NCI-H1105 treated with DMSO at 0.1 percent for 48 hours (cell line): ENCODE measurements around the gene PPP1R37.

Experiments used
- DNase-seq: peaks from one replicate; lab custom pipeline; 2025; lab: John Stamatoyannopoulos, UW

Gene PPP1R37

DNA sequence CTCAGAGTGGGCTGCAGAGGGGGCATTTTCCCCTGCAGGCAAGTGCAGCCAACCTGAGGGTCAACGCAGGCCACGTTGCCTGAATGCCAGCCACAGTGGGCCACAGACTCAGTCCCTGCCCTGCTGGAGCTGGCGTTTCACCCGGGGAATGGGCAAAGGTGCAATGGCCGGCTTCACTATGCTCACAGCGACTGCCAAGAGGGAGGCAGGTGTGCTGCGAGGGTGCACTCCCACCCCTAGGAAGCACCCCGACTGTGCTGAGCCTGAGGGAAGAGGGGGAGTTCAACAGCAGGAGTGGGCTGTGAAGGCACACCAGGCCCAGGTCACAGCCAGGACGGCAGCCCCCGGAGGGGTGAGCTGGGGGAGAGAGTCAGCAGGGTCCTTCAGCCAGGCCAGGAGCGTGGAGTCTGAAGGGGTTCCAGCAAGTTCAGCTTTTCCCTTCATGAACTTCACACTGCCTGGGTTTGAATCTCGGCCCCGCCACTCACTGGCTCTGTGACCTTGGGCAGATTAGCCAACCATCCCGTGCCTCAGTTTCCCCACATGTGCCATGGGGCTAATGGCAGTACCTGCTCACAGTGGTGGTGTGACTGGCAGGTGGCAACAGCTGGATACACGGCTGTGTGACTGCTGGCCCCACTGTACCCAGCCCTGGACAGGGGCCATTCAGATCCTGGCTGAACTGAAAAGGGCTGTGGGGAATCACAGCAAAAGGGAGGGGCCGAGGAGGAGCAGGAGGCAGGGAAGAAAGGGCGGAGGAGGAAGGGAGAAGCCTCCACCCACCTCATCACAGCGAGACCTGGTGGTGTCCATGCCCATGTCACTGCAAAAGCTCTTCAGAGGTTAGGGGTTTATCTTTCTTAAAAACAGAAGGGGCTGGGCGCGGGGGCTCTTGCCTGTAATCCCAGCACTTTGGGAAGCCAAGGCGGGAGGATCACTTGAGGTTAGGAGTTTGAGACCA, 77.4 kb downstream of the PPP1R37 start:
- no peak for DNase-seq

DNA sequence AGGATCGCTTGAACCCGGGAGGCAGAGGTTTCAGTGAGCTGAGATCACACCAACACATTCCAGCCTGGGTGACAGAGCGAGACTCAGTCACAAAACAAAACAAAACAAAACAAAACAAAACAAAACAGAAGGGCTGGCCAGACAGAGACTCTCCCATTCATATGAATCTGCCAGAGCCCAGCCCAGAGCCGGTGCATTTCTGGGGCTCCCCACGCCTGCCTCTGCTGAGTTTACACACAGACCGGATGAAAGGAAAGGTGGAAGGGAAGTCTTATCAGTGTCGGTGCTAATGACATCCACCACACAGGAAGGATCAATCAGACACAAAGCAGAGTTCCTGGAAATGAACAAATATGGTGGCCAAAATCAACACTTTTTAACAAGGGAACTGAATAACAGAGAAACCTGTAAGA, 78.2 kb downstream of the PPP1R37 start:
- DNase-seq = no peak

- no peak for DNase-seq
Measured at GRCh38 chr19:45172173-45172572, 79.2 kb downstream of the PPP1R37 start.

DNA sequence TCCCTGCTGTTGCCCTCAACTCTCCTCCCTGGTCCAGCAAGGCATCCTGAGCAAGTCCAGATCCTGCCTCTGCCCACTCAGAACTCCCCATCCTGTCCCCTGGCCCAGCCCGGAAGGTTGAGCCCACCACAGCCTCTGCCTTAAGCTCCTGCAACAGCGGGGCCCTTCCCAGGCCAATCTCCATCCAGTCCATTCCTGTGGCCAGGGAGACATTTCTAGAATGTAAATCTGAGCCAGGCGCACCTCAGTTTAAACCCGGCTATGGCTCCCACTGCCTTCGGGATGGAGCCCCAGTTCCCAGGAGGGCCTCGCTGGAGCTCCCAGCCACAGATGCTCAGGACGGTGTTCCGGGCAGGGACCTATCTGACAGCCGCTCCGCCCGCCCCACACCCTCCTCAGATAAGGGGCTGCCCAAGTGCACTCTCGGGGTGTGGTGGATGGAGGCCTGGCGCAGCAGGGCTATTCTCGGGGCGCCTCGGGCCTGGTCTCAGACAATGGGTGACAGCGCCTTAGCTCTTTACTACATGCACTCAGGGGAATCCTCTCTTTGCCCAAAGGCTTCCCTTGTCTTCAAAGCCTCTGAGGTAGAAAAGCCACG, 79.7 kb downstream of the PPP1R37 start:
- DNase-seq = no peak

DNA sequence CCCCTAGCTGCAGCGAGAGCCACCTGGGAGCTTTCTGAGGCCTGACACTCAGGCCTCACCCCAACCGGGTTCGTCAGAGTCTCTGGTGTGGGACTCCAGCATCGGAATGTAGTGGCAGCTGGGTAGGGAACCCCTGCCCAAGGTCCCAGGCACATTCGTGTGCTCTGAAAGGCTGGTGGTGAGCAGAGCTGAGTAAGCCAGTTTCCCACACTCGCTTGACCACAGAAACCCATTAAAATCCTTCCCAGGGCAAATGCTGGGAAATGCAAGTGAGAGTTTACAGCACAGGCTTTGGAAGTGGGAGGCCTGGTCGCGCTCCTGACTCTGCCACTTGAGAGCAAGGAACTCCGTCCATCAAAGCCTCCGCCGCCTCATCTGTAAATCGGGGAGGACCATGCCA, 80.8 kb downstream of the PPP1R37 start:
- DNase-seq = no peak

DNA sequence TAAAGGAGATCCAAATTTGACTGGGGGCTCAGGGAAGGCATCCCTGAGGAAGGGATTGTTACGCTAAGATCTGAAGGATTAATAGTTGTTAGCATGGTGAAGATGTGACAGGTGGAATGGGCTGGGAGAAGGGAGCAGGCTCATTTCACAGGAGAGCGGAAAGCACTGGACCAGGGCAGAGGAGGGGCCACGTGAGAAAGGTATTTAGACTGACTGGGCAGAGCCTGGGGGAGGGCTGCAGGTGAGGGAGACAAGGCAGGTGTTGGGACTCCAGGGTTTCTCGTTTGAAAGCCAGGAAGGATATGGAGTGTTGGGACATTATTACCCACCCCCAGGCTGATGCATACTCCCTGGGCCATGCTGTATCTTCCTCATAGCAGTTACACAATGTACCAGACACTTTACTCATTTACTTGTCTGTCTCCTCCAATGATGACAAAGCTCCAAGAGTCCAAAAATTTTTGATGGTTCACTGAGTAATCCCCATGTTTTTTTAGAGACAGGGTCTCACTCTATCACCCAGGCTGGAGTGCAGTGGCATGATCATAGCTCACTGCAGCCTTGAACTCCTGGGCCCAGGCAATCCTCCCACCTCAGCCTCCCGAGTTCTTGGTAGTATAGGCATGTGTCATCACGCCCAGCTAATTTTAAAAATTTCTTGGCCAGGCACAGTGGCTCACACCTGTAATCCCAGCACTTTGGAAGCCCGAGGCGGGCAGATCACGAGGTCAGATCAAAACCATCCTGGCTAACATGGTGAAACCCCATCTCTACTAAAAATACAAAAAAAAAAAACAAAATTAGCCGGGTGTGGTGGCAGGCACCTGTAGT, 82.8 kb downstream of the PPP1R37 start:
- DNase-seq = no peak

DNA sequence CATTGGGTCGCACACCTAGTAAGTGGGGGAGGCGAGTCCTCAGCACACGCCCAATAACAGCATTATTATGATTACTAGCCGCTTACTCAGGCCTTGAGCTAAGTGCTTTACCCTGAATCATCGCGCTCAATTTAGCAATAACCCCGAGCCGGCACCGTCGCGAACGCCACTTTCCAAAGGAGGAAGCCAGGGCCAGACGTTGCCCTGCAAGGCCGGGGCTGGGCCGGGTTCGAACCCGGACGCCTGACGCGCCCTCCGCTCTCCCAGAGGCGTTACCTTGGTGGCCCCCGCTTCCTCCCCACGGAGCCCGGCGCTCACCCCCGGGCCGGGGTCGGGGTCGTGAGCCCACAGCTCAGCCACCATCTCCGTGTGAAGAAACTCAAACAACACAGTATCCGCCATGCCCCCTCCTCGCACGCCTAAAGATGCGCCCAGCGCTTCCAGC, 84.9 kb downstream of the PPP1R37 start, which contains the start of gene TRAPPC6A:
TSS of gene TRAPPC6A (minus strand) at position 421 of the 445 bp plus-strand sequence. CDS start at position 402, 19 bp downstream.
- DNase-seq = no peak

DNA sequence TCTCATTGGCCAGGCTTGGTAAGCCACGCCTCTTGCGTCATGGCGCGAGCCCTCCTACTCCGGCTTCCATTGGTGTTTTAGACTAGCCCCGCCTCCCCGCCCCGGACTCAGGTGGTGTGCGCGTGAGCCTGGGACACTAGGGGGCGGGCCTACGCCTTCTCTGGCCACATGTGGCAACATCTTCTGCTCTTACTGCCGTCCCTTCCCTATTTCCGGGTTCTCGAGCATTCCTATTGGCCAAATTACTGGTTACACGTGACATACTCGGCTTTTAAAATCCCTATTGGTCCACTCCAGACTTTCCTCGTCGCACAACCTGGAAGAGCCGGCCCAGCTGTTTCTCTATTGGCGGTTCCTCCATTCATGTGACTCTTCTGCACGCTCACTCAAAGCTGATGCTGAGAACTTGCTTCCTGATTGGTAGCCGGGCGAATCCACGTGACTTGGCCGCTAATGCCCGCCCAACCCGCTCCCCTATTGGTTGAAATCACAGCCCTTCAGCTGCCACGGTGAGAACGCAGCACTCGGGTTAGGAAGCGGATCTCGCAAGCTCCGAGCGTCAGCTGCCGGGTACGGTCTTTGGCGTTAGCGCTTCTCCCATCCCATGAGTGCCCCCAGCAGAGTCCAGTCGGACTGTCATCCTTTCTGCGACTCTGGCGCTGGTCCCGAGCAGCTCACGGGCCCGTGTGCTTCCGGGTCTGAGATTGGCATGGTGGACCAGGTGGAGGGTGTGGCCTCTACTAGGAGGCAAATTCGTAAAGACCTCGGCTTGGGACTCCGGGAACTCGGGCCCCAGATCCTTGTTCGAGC, 85.5 kb downstream of the PPP1R37 start, which contains the start of gene BLOC1S3:
TSS of gene BLOC1S3 (plus strand) at position 523 of the 810 bp plus-strand sequence. CDS start 513 bp downstream, outside the sequence.
- DNase-seq = peak; percentile 100

DNA sequence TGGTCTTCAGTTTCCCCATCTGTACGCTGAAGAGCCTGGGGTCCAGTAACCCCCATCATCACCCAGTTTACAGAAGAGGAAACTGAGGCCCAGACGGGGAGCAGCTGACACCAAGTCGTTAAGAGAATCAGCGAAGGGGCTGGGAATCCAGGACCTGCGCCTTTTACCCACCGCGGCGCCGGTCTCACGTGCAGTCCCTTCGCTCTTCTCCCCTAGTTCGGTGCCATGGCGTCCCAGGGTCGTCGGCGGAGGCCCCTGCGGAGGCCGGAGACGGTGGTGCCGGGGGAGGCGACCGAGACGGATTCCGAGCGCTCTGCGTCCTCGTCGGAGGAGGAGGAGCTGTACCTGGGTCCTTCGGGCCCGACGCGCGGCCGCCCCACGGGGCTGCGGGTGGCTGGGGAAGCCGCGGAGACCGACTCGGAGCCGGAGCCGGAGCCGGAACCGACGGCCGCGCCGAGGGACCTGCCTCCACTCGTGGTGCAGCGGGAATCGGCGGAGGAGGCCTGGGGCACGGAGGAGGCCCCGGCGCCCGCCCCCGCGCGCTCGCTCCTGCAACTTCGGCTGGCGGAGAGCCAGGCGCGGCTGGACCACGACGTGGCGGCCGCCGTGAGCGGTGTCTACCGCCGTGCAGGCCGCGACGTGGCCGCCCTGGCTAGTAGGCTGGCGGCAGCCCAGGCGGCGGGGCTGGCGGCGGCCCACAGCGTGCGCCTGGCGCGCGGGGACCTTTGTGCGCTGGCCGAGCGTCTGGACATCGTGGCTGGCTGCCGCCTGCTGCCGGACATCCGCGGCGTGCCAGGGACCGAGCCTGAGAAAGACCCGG, 86.3 kb downstream of the PPP1R37 start:
- peak; percentile 5 for DNase-seq

- no peak for DNase-seq
Measured at GRCh38 chr19:45179892-45180370, 87.0 kb downstream of the PPP1R37 start.

GRCh38 chr19:45180936-45181335, 88.0 kb downstream of the PPP1R37 start:
- DNase-seq = no peak

- DNase-seq = no peak
Measured at GRCh38 chr19:45182758-45183157, 89.8 kb downstream of the PPP1R37 start.

DNA sequence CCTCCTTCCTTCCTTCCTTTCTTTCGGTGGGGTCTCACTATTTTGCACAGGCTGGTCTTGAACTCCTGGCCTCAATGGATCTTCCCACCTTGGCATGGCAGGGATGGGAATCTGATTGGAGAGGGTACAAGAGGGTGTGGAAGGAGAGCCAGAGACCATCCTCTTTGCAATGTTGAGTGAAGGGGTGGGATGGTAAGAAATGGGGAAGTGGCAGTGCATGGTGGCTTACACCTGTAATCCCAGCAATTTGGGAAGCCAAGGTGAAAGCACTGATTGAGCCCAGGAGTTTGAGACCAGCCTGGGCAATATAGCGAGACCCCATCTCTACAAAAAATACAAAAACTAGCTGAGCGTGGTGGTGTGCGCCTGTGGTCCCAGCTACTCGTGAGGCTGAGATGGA, 91.1 kb downstream of the PPP1R37 start:
- no peak for DNase-seq

- no peak for DNase-seq
Measured at GRCh38 chr19:45186509-45187334, 93.7 kb downstream of the PPP1R37 start.

DNA sequence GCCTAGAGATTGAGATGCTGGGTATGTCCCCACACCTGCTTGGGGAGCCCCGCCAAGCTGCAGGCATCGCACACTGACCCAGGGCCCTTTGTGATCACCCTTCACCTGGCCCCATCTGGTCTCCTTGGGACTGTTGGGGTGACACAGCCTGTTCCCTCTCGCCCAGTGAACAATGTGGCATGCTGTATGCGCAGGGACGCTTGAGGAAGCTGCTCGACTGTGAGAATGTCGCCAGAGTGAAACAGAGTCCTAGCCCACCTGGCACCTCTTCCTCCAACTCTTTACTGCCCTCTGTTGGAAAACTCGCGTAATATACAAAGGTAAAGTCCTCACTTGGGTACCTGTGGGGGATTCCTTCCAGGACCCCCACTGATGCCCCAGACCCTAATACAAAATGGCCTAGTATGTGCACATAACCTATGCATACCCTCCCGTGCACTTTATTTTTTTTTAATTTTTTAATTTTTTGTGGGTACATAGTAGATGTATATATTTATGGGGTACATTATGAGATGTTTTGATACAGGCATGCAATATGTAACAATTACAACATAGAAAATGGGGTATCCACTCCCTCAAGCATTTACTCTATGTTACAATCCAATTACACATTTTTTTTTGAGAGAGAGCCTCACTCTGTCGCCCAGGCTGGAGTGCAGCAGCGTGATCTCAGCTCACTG, 94.6 kb downstream of the PPP1R37 start:
- DNase-seq = peak; percentile 53

DNA sequence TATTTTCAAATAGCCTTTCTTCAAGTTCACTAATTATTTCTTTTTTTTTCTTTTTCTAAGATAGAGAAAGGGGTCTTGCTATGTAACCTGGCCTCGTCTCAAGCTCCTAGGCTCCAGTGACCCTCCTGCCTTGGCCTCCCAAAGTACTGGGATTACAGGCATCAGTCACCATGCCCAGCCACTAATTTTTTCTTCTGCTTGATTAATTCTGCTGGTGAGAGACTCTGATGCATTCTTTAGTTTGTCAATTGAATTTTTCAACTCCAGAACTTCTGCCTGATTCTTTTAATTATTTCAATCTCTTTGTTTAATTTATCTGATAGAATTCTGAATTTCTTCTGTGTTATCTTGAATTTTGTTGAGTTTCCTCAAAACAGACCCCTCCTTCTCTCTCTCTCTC, 97.0 kb downstream of the PPP1R37 start:
- no peak for DNase-seq

DNA sequence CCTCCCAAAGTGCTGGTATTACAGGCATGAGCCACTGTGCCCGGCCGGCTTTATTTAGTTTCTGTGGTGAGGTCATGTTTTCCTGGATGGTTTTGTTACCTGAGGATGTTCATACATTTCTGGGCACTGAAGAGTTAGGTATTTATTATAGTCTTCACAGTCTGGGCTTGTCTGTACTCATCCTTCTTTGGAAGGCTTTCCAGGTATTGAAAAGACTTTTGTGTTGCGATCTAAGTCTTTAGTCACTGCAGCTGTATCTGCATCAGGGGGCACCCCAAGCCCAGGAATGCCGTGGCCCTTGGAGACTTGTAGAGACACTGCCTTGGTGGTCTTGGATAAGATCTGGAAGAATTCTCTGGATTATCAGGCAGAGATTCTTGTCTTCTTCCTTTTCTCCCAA, 98.4 kb downstream of the PPP1R37 start:
- no peak for DNase-seq

DNA sequence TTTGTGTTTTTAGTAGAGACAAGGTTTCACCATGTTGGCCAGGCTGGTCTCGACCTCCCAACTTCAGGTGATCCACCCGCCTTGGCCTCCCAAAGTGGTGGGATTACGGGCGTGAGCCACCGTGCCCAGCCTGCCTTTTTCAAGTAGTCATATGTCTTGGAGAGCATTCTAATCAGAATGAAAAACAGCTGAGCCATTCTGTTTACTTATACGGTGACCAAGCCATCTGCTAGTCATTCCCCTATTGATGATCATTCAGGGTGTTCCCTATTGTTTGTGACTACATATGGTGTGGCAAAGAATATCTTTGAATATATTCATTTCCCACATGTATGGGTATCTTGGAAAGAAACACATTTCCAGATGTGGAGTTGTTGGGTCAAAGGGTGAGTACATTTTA, 102.8 kb downstream of the PPP1R37 start:
- no peak for DNase-seq
